AG20443 (cell line): ENCODE results near the gene NEK7.
"Not testable (repeated sequence)": the region's sequence is repeated elsewhere in the genome, so short reads cannot be mapped to it uniquely, and the experiment has no call there.

Source experiments
- DNase-seq: peaks from one replicate; pipeline ENCODE4 v3.0.0; 2012; ENCODE audit warnings: low spot score, mixed read lengths

The NEK7 gene

GRCh38 chr1:198171667-198172540 is 15.1 kb downstream of the NEK7 start:
- no peak for DNase-seq

- no peak for DNase-seq
Measured at GRCh38 chr1:198173832-198174231, 17.0 kb downstream of the NEK7 start.

DNA sequence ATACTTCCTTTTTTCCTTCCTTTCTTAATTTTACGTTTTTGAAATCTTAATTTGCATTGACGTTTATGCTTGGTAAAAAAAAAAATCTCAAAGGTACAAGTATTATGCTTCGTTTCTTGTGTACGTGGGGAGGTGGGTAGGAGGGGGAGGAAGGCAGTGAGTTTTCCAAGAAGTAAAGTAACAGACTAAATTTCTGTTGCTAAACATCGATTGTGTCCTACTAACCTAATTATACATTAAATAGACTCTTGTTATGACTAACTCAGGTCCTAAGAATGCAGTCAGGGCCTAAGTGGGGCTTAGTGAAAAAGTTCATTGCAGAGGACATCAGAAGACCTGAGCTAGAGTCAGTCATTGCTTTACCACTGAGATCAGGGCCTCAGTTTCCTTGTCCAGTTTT is 17.5 kb downstream of the NEK7 start:
- no peak for DNase-seq

DNA sequence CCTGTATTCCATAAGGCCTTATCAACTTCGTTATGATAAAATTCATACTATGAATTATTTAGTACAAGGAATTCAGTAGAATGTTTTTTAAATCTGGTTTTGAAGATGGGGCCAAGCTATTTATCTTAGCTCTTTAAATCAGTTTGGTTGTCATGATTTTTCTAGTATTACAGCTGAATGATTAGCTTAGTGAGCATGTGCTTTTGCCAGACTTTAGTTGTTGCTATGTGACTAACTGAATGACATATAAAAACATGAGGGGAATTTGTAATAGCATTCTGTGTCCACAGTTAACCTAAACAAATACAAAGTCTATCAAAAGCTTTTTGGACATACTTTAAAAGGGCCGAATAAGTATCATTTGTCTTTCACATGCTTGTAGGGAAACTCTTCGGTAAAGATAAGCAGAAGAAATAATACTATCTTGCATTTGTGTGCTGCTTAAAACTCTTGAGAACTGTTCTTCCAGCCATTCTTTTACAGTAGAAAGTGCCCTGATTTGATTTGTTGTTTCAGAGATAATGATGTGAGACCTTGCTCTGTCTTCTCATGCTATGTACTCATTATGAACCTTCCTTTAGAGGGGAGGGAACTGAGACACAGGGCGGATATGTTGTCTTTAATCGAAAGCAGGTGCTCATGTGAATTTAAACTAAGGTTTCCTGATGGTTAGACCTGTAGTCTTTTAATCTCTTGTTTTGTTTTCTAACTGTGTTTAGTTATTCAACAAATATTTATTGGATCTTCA is 18.8 kb downstream of the NEK7 start:
- DNase-seq: no peak

- no peak for DNase-seq
Measured at GRCh38 chr1:198176179-198176578, 19.4 kb downstream of the NEK7 start.

GRCh38 chr1:198177546-198177945 is 20.7 kb downstream of the NEK7 start:
- no peak for DNase-seq

- DNase-seq: no peak
Measured at GRCh38 chr1:198178615-198179014, 21.8 kb downstream of the NEK7 start.

DNA sequence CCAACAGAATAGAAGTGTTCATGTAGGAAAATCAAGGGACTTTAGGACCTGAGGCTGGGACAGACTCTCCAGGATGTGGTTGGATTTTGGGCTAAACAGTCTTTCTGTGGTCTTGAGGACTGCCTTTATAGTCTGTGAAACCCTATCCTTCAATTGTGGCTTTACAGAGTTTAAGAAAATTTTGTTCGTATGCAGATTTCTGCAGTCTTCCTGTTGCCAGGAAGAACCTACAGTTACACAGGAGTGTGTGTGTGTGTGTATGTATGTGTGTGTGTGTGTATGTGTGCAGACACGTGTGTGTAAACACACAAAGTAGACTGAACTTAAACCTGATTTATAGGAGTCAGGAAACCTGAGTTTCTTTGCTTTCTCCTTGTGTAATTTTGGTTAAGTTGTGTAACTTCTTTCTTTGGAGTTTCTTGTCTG is 22.8 kb downstream of the NEK7 start:
- no peak for DNase-seq

- no peak for DNase-seq
Measured at GRCh38 chr1:198183605-198184004, 26.8 kb downstream of the NEK7 start.

GRCh38 chr1:198184516-198184915 is 27.7 kb downstream of the NEK7 start:
- DNase-seq: no peak

DNA sequence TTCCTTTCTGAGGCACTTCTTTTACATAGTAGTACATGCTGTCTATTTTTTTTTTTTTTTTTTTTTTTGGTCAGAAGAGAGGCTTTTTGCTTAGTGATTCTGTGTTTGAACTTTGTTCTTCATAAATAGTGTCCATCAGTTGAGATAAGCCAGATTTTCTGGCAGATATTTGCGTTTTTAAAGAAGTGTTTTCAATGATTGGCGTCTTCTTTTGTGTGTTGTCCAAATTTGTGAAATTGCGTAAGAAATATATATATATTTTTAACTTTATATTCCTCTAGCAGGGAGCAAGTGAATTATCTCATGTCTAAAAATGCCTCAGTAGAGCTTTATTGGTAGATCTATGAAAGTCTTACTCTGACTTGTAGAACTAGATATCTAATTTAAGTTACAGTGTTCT is 28.3 kb downstream of the NEK7 start:
- no peak for DNase-seq

DNA sequence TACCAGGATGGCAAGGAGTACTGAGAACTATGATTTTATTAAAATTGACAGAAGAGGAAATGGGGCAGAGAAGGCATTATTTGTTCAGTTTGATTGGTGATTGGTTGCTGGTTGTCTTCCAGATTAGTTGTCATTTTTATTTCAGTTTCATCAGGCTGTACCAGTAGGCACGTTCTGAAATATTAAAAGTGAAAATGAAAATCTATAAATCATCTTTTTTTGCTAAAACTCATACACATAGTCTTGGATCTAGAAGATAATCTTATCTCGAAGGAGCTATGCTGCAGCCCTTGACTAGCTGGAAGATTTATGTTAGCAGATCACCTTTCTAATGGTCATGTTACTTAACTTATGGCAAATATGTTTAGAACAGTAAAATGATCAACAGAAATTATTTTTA is 29.0 kb downstream of the NEK7 start:
- DNase-seq: no peak

- DNase-seq: no peak
Measured at GRCh38 chr1:198186916-198187580, 30.2 kb downstream of the NEK7 start.

GRCh38 chr1:198187973-198188588 is 31.3 kb downstream of the NEK7 start:
- no peak for DNase-seq

GRCh38 chr1:198191117-198191516 is 34.3 kb downstream of the NEK7 start:
- no peak for DNase-seq

GRCh38 chr1:198193871-198194270 is 37.1 kb downstream of the NEK7 start:
- not testable (repeated sequence) for DNase-seq

- DNase-seq: no peak
Measured at GRCh38 chr1:198196630-198197029, 39.8 kb downstream of the NEK7 start.

GRCh38 chr1:198197285-198197684 is 40.5 kb downstream of the NEK7 start:
- DNase-seq: no peak

- DNase-seq: no peak
Measured at GRCh38 chr1:198199105-198199504, 42.3 kb downstream of the NEK7 start.

DNA sequence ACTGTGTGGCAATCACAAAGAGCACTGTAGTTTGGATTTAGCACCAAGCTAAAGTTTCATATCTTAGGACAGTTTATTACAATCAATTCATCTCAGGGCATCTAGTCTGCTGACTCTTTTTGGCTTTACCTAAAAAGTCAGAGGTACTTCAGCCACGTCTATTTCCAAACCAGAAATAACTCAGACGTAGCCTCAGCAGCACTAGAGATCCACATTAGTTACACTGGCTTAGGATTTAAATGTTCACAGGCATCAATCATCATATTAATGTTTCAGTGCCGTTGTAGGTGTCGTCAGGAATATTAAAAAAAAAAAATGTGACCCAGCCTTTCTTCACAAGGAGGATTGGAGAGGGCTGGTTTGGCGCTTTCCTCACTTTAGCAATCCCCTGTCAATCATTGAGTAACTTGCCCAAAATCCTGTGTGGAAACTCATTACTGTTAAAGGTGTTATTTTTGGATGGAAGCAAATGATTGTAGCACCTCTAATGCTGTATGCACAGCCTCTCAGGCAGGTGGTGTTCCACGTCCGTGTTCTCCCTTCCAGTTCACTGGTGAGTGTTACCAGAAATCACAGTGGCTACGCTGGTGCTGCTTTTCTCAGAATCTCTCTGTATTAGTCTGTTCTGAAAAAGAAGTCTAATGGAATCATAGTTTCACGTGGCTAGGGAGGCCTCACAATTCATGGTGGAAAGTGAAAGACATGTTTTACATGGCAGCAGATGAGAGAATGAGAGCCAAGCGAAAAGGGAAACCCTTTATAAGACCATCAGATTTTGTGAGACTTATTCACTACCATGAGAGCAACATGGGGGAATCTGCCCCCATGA is 45.4 kb downstream of the NEK7 start:
- DNase-seq: no peak

- DNase-seq: no peak
Measured at GRCh38 chr1:198203434-198203833, 46.6 kb downstream of the NEK7 start.
